Heart left ventricle (tissue), 16 donors: ENCODE results near the gene PECR. TPM values are rescaled to one million over a fixed set of nuclear protein-coding genes. Genes with fewer than 3 reads are reported as not detected.
A peak's percentile ranks its signal among the peaks of the same experiment; 100 is the strongest.

Source experiments
- ATAC-seq, 4 donors: fragments of 200-7000 bp; cut with Tn5 transposase; one replicate each; pipeline ENCODE4 v1.9.1; 2020 to 2022; ENCODE audit warnings: moderate library complexity in 4 of 4, mild to moderate bottlenecking in 3 of 4, moderate number of reproducible peaks in 1 of 4
- DNase-seq, 5 donors: peaks; one replicate each; pipeline ENCODE4 v3.0.0-alpha.2; 2020
- H3K27ac ChIP-seq, 12 donors: fragments of 200-600 bp; sonication (generic) in 4 of 12; one replicate each; pipeline versions ENCODE4 v1.5.0 to v1.8.0; 2016 to 2022; ENCODE audit warnings: mild to moderate bottlenecking in 2 of 12
- H3K27me3 ChIP-seq, 9 donors: fragments of 200-600 bp; sonication (generic) in 2 of 9; one replicate each; pipeline versions ENCODE4 v1.5.1 to v1.8.0; 2016 to 2022; ENCODE audit warnings: mild to moderate bottlenecking in 3 of 9
- H3K36me3 ChIP-seq, 9 donors: fragments of 200-600 bp; sonication (generic) in 2 of 9; one replicate each; pipeline versions ENCODE4 v1.5.0 to v1.8.0; 2018 to 2022; ENCODE audit warnings: mild to moderate bottlenecking in 2 of 9
- H3K4me1 ChIP-seq, 12 donors: fragments of 200-600 bp; sonication (generic) in 4 of 12; one replicate each; pipeline versions ENCODE4 v1.5.0 to v1.8.0; 2016 to 2022; ENCODE audit warnings: mild to moderate bottlenecking in 3 of 12
- H3K4me3 ChIP-seq, 12 donors: fragments of 200-600 bp; sonication (generic) in 4 of 12; one replicate each; pipeline versions ENCODE4 v1.5.0 to v1.8.0; 2017 to 2022; ENCODE audit warnings: mild to moderate bottlenecking in 9 of 12, moderate library complexity in 4 of 12
- H3K9me3 ChIP-seq, 12 donors: fragments of 200-600 bp; sonication (generic) in 4 of 12; one replicate each; pipeline versions ENCODE4 v1.5.0 to v1.8.0; 2016 to 2022; ENCODE audit warnings: mild to moderate bottlenecking in 1 of 12
- POLR2A ChIP-seq, 2 donors: fragments of 450-650 bp; IDR thresholded peaks; one replicate each; pipeline ENCODE4 v1.6.1; 2017; ENCODE audit warnings: antibody characterized with exemption in 2 of 2, mild to moderate bottlenecking in 2 of 2, moderate library complexity in 2 of 2
- WGBS, 4 donors: extraction: QIAGEN DNeasy Blood & Tissue Kit in 2 of 4; methylation state at CpG; one replicate each; pipeline versions ENCODE4 v1.1.5 to v1.1.7; 2013 to 2018; 5-methylcytosine and 5-hydroxymethylcytosine counted together
- intact Hi-C, 10 donors: fragments of 100-400 bp; cut with DNase I; formaldehyde crosslinking; loops; one replicate each; pipeline versions ENCODE4 v1.11.1 to v1.14.2; 2022
- polyA plus RNA-seq, 2 donors: library from polyadenylated mRNA; stranded (reverse); fragments of 200-250 nt; gene quantifications; one replicate each; pipeline ENCODE4 v1.2.3, GENCODE V29; 2013
- total RNA-seq, 9 donors: library from RNA; depleted of rRNA in 2 of 9; stranded (reverse); fragments of >200 nt in 2 of 9; fragmentation: NEBNext Ultra II Directional in 3 of 9; extraction: Animal tissue kit (Norgen Biotek cat#: 25700) in 3 of 9; gene quantifications; one replicate each; pipeline versions ENCODE4 v1.1.0 to v1.2.4, GENCODE V29; 2016 to 2023
- TF ChIP-seq, protein P1 (sequence below), 12 donors: fragments of 200-600 bp; sonication (generic) in 4 of 12; IDR thresholded peaks; one replicate each; pipeline versions ENCODE4 v1.5.0 to v1.8.0; 2018 to 2022; ENCODE audit warnings: antibody characterized with exemption in 12 of 12, mild to moderate bottlenecking in 5 of 12
- donor health status: ischemic (EF 13 %, LVEDD 7.1; RV severe dilation, severe dysfunction).
- donor health status: healthy with polysubstance abuse.
- donor health status: DM: no; HTN: yes; CAD: no.
- donor health status: DM: no; HTN: no; CAD: no.
- donor health status: ischemic (EF 25% LVEDD 6.9; RV normal size, moderate dysfunction).
- donor health status: ischemic (EF 25% LVEDD 5.7; RV mildly dilated, moderate dysfunction).
- donor health status: healthy.
- donor health status: DM: yes; HTN: yes; CAD: no.
- donor health status: ischemic (EF 35%, LVEDD 5.7; RV mildly dilated, moderate dysfunction).
- donor health status: nonischemic (EF 11% LVEDD 7.7; RV severe dilation, severe dysfunction).
- donor health status: DM: yes; HTN: yes; CAD: no.
- donor health status: PGD.
- donor health status: ischemic (EF 29% LVEDD 5.4; RV normal size, mild dysfunction).
- donor health status: nonischemic (EF 23%, LVEDD 6.1; RV moderate dilation, normal function).

The PECR gene
- total and polyA plus RNA-seq, 11 donors = 1.5 to 12.2 (median 3.0) TPM

DNA sequence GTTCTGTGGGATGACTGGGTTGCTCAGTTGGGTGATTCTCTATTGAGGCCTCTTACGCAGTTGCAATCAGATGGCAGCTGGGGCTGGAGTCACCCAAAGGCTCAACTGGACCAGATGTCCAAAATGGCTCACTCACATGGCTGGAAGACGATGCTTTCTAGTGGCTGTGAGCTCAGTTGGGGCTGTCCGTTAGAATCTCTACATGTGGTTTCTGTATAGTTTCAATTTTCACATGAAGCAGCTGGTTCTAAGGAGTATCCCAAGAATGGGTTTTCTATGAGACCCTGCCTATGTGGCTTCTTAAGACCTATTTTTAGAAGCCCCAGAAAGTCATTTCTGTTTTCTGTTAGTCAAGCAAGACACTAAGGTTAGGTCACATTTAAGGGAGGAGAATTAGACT, 32.0 kb upstream of the PECR start:
- Histone ChIP-seq H3K27ac (no peak overlapping the region), H3K4me3 (no peak overlapping the region), H3K36me3 (peaks cover 0 to 71% (median 65%) of the 10 kb centered on the region in 9 donors), H3K9me3 (no peaks in the 10 kb centered on the region), H3K27me3 (no peaks in the 10 kb centered on the region), H3K4me1 (peaks cover 0 to 80% (median 41%) of the 10 kb centered on the region in 12 donors)
- TF ChIP-seq, protein P1, sequence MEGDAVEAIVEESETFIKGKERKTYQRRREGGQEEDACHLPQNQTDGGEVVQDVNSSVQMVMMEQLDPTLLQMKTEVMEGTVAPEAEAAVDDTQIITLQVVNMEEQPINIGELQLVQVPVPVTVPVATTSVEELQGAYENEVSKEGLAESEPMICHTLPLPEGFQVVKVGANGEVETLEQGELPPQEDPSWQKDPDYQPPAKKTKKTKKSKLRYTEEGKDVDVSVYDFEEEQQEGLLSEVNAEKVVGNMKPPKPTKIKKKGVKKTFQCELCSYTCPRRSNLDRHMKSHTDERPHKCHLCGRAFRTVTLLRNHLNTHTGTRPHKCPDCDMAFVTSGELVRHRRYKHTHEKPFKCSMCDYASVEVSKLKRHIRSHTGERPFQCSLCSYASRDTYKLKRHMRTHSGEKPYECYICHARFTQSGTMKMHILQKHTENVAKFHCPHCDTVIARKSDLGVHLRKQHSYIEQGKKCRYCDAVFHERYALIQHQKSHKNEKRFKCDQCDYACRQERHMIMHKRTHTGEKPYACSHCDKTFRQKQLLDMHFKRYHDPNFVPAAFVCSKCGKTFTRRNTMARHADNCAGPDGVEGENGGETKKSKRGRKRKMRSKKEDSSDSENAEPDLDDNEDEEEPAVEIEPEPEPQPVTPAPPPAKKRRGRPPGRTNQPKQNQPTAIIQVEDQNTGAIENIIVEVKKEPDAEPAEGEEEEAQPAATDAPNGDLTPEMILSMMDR (IDR thresholded peaks at IDR 0.05) = no peak
- no peak for TF ChIP-seq POLR2A (IDR thresholded peaks at IDR 0.05)
- DNase-seq (no peak), ATAC-seq (no peak)
- 78 to 94% (median 89%) methylated on average over 3 of the region's 3 CpGs for WGBS, 4 donors
- intact Hi-C loops = no loop called here

DNA sequence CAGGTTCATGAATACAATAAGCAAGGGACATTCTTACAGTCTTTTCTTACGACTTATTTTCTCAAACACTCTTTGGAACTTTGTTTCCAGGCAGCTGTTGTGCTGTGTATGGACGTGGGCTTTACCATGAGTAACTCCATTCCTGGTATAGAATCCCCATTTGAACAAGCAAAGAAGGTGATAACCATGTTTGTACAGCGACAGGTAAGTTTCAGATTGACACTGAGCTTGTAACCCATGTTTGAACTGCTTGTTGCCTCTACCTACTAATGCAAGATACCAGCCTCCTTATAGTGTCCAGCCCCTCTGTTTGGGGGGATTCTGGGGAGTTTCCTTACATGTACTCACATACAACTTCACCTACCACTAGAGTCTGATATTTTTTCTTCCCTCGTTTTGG, 31.3 kb upstream of the PECR start:
- DNase-seq = no peak
- no peak overlapping the region for H3K27ac ChIP-seq
- no peak for ATAC-seq
- no peaks in the 10 kb centered on the region for H3K9me3 ChIP-seq
- H3K4me1 ChIP-seq = peaks cover 0 to 78% (median 44%) of the 10 kb centered on the region in 12 donors
- H3K36me3 ChIP-seq = peaks cover 0 to 65% (median 58%) of the 10 kb centered on the region in 9 donors
- TF ChIP-seq, protein P1 (IDR thresholded peaks at IDR 0.05) = no peak
- no peak for TF ChIP-seq POLR2A (IDR thresholded peaks at IDR 0.05)
- intact Hi-C loops = no loop called here
- no peaks in the 10 kb centered on the region for H3K27me3 ChIP-seq
- no peak overlapping the region for H3K4me3 ChIP-seq
- 84 to 92% (median 86%) methylated on average over 4 of the region's 4 CpGs for WGBS, 4 donors

DNA sequence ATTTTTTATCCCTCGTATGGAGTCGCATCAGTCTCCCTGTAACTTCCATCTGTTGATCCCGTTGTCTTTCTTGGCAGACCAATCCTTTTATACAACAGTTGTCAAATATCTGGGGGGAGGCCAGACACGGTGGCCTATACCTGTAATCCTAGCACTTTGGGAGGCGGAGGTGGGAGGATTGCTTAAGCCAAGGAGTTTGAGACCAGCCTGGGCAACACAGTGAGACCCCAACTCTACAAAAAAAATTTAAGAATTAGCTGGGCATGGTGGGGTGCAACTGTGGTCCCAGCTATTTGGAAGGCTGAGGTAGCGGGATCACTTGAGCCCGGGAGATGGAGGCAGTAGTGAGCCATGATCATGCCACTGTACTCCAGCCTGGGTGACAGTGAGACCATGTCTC, 29.5 kb upstream of the PECR start:
- Histone ChIP-seq H3K27me3 (no peaks in the 10 kb centered on the region), H3K4me3 (no peak overlapping the region), H3K4me1 (peaks cover 0 to 61% (median 41%) of the 10 kb centered on the region in 12 donors), H3K9me3 (no peaks in the 10 kb centered on the region), H3K36me3 (peaks cover 0 to 47% (median 42%) of the 10 kb centered on the region in 9 donors), H3K27ac (no peak overlapping the region)
- TF ChIP-seq POLR2A (IDR thresholded peaks at IDR 0.05) = no peak
- TF ChIP-seq, protein P1 (IDR thresholded peaks at IDR 0.05) = no peak
- 85 to 89% (median 86%) methylated on average over 7 of the region's 7 CpGs for WGBS, 4 donors
- ATAC-seq = no peak
- DNase-seq = no peak
- intact Hi-C loops = no loop called here

DNA sequence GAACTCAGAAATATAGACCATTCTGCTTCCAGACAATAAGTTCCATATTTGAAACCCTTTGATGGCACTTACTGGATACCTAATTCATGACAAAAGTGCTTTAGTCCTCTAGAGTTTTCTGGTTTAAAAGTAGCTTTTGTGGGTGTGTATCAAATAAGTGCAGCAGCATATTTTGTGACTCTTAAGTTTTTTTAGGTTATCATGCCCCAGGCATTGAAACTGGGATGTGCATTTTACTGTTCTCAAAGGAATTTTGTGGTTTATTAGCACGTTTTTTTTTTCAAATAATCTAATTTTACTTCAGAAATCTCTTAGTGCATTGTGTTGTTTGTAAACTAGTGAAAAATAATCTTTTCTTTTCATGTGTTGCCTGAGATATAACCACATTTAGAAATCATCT, 29.0 kb upstream of the PECR start:
- Histone ChIP-seq H3K27ac (peak overlapping the region in 2 of 12 donors; percentile 93 to 94), H3K9me3 (no peaks in the 10 kb centered on the region), H3K36me3 (peaks cover 0 to 43% (median 38%) of the 10 kb centered on the region in 9 donors), H3K27me3 (no peaks in the 10 kb centered on the region), H3K4me1 (peaks cover 0 to 56% (median 37%) of the 10 kb centered on the region in 12 donors), H3K4me3 (peak overlapping the region in 9 of 12 donors; percentile 66 to 98 (median 89))
- intact Hi-C loops = no loop called here
- DNase-seq = no peak
- WGBS, 4 donors = 7 to 27% (median 16%) methylated on average over 1 of the region's 1 CpG
- ATAC-seq = no peak
- no peak for TF ChIP-seq POLR2A (IDR thresholded peaks at IDR 0.05)
- TF ChIP-seq, protein P1 (IDR thresholded peaks at IDR 0.05) = no peak
